ENCODE data around the gene KLHDC8A. TPM values are rescaled to one million over a fixed set of nuclear protein-coding genes. Genes with fewer than 3 reads are reported as not detected.

KLHDC8A gene
- total RNA-seq, 1 experiment from 2014 or later = not detected

DNA sequence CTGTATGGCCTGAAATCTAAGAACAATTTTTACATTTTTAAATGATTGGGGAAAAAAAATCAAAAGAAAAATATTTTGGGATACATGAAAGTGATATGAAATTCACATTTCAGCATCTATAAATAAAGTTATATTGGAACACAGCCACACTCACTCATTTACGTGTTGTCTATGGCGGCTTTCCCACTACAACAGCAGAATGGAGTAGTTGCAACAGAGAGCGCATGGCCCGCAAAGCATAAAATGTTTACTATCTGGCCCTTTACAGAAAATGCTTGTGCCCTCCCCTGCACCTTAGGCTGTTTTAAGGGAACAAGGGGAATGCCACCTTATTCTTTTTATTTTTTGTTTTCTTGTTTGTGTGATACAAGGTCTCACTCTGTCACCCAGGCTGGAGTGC, 3.5 kb downstream of the KLHDC8A start:
- H3K9me3 ChIP-seq (ENCODE audit: low read depth, low read length, poor library complexity, severe bottlenecking) = no peaks in the 10 kb centered on the region
- H3K4me3 ChIP-seq (ENCODE audit: low read depth, low read length, poor library complexity, severe bottlenecking) = no peak overlapping the region
- no peak for TF ChIP-seq EZH2 (IDR thresholded peaks at IDR 0.05; ENCODE audit: borderline replicate concordance, low read depth, low read length, poor library complexity, severe bottlenecking)
- TF ChIP-seq, protein P1, sequence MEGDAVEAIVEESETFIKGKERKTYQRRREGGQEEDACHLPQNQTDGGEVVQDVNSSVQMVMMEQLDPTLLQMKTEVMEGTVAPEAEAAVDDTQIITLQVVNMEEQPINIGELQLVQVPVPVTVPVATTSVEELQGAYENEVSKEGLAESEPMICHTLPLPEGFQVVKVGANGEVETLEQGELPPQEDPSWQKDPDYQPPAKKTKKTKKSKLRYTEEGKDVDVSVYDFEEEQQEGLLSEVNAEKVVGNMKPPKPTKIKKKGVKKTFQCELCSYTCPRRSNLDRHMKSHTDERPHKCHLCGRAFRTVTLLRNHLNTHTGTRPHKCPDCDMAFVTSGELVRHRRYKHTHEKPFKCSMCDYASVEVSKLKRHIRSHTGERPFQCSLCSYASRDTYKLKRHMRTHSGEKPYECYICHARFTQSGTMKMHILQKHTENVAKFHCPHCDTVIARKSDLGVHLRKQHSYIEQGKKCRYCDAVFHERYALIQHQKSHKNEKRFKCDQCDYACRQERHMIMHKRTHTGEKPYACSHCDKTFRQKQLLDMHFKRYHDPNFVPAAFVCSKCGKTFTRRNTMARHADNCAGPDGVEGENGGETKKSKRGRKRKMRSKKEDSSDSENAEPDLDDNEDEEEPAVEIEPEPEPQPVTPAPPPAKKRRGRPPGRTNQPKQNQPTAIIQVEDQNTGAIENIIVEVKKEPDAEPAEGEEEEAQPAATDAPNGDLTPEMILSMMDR (conservative IDR thresholded peaks at IDR 0.05; ENCODE audit: low read depth, low read length) = no peak
- intact Hi-C loops (cut with micrococcal nuclease; ENCODE audit: unreplicated experiment) = no loop called here
- no TSS peak for BruUV-seq (replicated peaks)
- ChIA-PET POLR2A (ENCODE audit: low non-redundant PET) (no interaction called here), CTCF (interaction anchor here (1.3 to 2.4 kb wide), 3 partner anchors 78 to 170 kb away, joined by 9 to 47 read pairs (median 33); no protein-coding TSS in a partner anchor)
- no peak for DNase-seq (ENCODE audit: low spot score)
- H3K27me3 ChIP-seq (replicated peaks; ENCODE audit: insufficient read depth, low read depth, low read length, poor library complexity) = no peaks in the 10 kb centered on the region
- peaks cover 23% of the 10 kb centered on the region for H3K4me1 ChIP-seq (ENCODE audit: insufficient read depth, low read length, poor library complexity, severe bottlenecking)
- no peak overlapping the region for H3K27ac ChIP-seq (ENCODE audit: low read depth, low read length, poor library complexity, severe bottlenecking)
- no peaks in the 10 kb centered on the region for H3K36me3 ChIP-seq (ENCODE audit: insufficient read depth, low read length, poor library complexity, severe bottlenecking)

- DNase-seq (ENCODE audit: low spot score) = no peak
- POLR2A ChIA-PET (ENCODE audit: low non-redundant PET) = no interaction called here
Observed at GRCh38 chr1:205351984-205352713, 4.6 kb downstream of the KLHDC8A start.

DNA sequence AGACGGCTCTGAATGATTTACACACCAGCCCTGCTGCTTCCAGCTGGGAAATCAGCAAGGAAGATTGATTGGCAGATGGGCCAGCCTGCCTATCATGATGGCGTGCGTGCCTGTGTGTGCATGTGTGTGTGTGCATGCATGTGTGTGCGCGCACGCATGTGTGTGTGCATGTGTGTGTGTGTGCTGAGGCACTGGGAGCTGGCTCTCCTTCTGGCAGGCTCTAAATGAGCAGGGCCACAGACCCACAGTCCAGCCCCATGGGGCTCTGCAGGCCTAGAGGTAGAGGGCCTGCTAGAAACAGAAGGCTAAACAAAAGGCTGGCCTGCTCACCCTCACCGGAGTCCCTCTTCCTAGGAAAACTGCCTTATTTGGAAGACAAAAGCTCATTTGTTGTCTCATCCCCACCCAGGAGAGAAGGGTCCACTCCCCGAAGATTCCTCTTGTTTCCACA, 6.0 kb downstream of the KLHDC8A start:
- Histone ChIP-seq H3K9me3 (ENCODE audit: low read depth, low read length, poor library complexity, severe bottlenecking) (no peaks in the 10 kb centered on the region), H3K4me1 (ENCODE audit: insufficient read depth, low read length, poor library complexity, severe bottlenecking) (peaks cover 8% of the 10 kb centered on the region), H3K27me3 (replicated peaks; ENCODE audit: insufficient read depth, low read depth, low read length, poor library complexity) (no peaks in the 10 kb centered on the region), H3K4me3 (ENCODE audit: low read depth, low read length, poor library complexity, severe bottlenecking) (no peak overlapping the region), H3K27ac (ENCODE audit: low read depth, low read length, poor library complexity, severe bottlenecking) (no peak overlapping the region), H3K36me3 (ENCODE audit: insufficient read depth, low read length, poor library complexity, severe bottlenecking) (no peaks in the 10 kb centered on the region)
- no TSS peak for BruUV-seq (replicated peaks)
- DNase-seq (ENCODE audit: low spot score) = no peak
- ChIA-PET CTCF (interaction anchor here (1.1 kb wide), 2 partner anchors 135 to 174 kb away, joined by 3 to 4 read pairs; no protein-coding TSS in a partner anchor), POLR2A (ENCODE audit: low non-redundant PET) (no interaction called here)
- intact Hi-C loops (cut with micrococcal nuclease; ENCODE audit: unreplicated experiment) = no loop called here
- no peak for TF ChIP-seq EZH2 (IDR thresholded peaks at IDR 0.05; ENCODE audit: borderline replicate concordance, low read depth, low read length, poor library complexity, severe bottlenecking)
- TF ChIP-seq, protein P1 (conservative IDR thresholded peaks at IDR 0.05; ENCODE audit: low read depth, low read length) = no peak

More at GRCh38 chr1:205351984-205352713, 4.6 kb downstream of the KLHDC8A start:
- no peaks in the 10 kb centered on the region for H3K27me3 ChIP-seq (replicated peaks; ENCODE audit: insufficient read depth, low read depth, low read length, poor library complexity)
- H3K36me3 ChIP-seq (ENCODE audit: insufficient read depth, low read length, poor library complexity, severe bottlenecking) = no peaks in the 10 kb centered on the region
- H3K4me3 ChIP-seq (ENCODE audit: low read depth, low read length, poor library complexity, severe bottlenecking) = no peak overlapping the region
- CTCF ChIA-PET = interaction anchor here (0.7 kb wide), 1 partner anchor 79 kb away, joined by 3 read pairs; no protein-coding TSS in a partner anchor
- H3K27ac ChIP-seq (ENCODE audit: low read depth, low read length, poor library complexity, severe bottlenecking) = no peak overlapping the region
- no peak for TF ChIP-seq EZH2 (IDR thresholded peaks at IDR 0.05; ENCODE audit: borderline replicate concordance, low read depth, low read length, poor library complexity, severe bottlenecking)
- TF ChIP-seq, protein P1 (conservative IDR thresholded peaks at IDR 0.05; ENCODE audit: low read depth, low read length) = no peak
- peaks cover 20% of the 10 kb centered on the region for H3K4me1 ChIP-seq (ENCODE audit: insufficient read depth, low read length, poor library complexity, severe bottlenecking)
- no peaks in the 10 kb centered on the region for H3K9me3 ChIP-seq (ENCODE audit: low read depth, low read length, poor library complexity, severe bottlenecking)
- BruUV-seq (replicated peaks) = no TSS peak
- intact Hi-C loops (cut with micrococcal nuclease; ENCODE audit: unreplicated experiment) = no loop called here
